Mucosa of stomach (tissue), 1 donor: ENCODE measurements around the gene LRMDA.

Experiments used
- H3K27me3 ChIP-seq: one replicate; pipeline ENCODE4 v1.7.0; 2013; ENCODE audit warnings: mild to moderate bottlenecking, low read length; ENCODE audit not compliant: control insufficient read depth, insufficient read depth
- H3K36me3 ChIP-seq: one replicate; pipeline ENCODE4 v1.7.0; 2013; ENCODE audit warnings: low read length; ENCODE audit not compliant: control insufficient read depth, insufficient read depth
- H3K4me1 ChIP-seq: one replicate; pipeline ENCODE4 v1.7.0; 2013; ENCODE audit warnings: mild to moderate bottlenecking, low read length; ENCODE audit not compliant: control insufficient read depth, insufficient read depth
- H3K4me3 ChIP-seq: one replicate; pipeline ENCODE4 v1.7.0; 2013; ENCODE audit warnings: low read length
- H3K9ac ChIP-seq: one replicate; pipeline ENCODE4 v1.7.0; 2013; ENCODE audit warnings: mild to moderate bottlenecking, low read length, moderate library complexity
- H3K9me3 ChIP-seq: one replicate; pipeline ENCODE4 v1.7.0; 2013; ENCODE audit warnings: mild to moderate bottlenecking, low read length, moderate library complexity; ENCODE audit not compliant: control insufficient read depth
- donor health status: Pancreatic carcinoma.

The LRMDA gene

DNA sequence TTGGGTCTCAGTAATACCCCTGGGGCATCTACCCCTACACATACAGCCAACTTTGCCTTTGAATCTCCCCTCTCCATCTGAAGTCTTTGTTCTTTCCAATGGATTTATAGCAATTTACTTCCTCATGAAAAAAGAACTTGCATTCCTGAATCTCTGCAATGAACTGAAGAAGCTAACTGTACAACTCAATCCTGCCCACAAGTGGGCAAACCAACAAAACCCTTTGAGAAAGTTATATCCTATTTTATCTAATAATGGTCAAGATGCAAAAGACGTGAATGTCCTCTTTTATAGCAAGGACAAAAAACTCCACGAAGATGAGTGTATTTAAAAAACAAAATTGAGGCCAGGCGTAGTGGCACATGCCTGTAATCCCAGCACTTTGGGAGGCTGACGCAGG lies 991.3 kb downstream of the LRMDA start:
- H3K36me3 ChIP-seq, result no peaks in the 10 kb centered on the region
- no peak overlapping the region for H3K9ac ChIP-seq
- H3K27me3 ChIP-seq, result no peaks in the 10 kb centered on the region
- no peak overlapping the region for H3K4me3 ChIP-seq
- H3K4me1 ChIP-seq, result no peaks in the 10 kb centered on the region
- no peaks in the 10 kb centered on the region for H3K9me3 ChIP-seq

DNA sequence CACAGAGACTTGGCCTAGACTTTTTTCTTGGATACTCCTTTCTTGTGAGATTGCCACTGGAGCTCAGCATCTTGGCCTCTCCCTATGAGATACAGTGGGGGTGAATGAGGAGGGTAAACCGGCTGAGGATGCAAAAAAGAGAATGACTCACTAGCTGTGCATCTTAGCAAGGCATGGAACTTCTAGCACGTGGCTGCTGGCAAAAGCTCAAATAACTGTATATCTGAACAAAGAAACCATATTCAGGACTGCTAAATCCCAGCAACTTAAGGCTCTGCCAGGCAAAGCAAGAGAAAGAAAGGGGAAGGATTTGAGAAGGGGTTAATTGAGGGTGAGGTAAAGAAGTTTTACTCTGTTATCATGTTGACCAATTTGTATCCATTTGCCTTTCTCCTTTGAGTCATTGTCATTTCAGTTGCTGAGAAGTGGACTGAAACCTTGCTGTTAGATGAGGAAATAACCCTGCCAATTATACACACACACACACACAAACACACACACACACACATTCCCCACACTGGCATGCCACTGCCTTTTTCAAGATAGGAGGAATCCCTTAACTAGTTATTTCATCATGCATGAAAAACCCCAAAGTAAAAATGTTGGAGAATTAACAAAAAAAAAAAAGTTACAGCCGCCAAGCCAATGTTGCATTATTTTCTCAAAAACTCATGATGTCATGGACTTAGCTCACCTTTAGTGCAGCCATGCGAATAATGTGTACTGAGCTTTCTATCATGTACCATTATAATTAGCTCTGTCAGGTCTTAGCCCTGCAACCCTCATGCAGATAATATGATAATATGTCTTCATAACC lies 997.3 kb downstream of the LRMDA start:
- Histone ChIP-seq H3K36me3 (no peaks in the 10 kb centered on the region), H3K4me1 (peaks cover 6% of the 10 kb centered on the region), H3K27me3 (no peaks in the 10 kb centered on the region), H3K9me3 (no peaks in the 10 kb centered on the region), H3K9ac (no peak overlapping the region), H3K4me3 (no peak overlapping the region)

DNA sequence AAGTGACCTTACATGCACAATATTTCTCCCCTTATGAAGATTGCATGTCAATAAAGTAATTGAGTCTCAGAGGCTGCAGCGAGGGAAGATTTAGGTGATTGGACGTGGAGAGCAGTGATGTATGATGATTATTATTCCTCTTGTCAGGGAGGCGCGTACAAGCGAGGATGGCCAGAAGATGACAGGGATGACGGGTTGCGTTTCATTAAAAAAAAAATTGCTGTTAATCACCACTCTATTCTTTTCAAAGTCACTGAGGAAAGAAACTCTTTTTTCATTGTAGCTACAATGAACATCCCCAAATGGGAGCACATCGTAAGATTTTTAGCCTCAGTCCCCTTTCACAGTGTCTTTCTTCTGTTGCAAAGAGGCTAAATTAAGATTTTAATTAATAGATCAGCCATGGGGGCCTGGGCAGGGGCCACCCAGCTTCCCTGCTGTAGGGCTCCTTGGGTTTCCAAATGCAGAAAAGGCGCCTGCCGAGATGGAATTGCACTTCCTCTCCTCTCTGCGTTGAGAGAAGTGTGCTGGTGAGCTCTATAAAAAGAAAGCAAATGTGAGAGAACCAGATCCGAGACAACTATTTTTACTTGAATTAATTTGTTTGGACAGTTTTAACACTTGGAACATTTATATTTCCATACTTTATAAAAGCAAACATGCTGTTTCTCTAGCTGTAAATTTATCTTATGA lies 998.1 kb downstream of the LRMDA start:
- Histone ChIP-seq H3K4me3 (no peak overlapping the region), H3K4me1 (peaks cover 6% of the 10 kb centered on the region), H3K9ac (no peak overlapping the region), H3K9me3 (no peaks in the 10 kb centered on the region), H3K27me3 (no peaks in the 10 kb centered on the region), H3K36me3 (no peaks in the 10 kb centered on the region)

DNA sequence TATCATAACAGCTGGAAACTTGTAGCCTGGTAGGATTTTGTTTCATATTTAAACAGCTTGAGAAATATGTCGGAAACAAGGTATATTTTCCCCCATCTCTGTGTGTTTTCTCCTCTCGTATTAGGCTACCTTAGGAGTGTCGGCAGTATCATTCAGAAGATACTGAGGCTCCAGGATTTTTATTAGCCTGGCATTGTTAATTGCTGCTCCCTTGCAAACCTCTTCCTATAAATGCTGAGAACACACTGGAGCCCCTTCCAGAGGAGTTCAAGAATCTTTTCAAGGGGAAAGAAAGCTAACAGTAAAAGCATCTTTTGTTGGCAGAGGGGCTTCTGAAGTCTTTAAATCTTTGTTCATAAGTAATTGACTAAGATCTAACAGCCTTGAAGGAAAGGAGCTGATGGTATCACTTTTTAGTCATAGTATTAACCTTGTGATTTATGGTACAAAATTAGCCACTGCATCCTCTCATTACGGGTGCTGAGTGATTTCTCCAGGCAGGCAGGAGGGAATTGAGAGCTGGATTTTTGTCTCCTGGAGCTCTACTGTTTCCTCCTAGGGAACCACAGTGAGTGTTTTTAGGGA lies 998.7 kb downstream of the LRMDA start:
- Histone ChIP-seq H3K9ac (no peak overlapping the region), H3K36me3 (no peaks in the 10 kb centered on the region), H3K27me3 (no peaks in the 10 kb centered on the region), H3K4me1 (peaks cover 6% of the 10 kb centered on the region), H3K9me3 (no peaks in the 10 kb centered on the region), H3K4me3 (no peak overlapping the region)

- Histone ChIP-seq H3K9ac (no peak overlapping the region), H3K27me3 (no peaks in the 10 kb centered on the region), H3K4me3 (no peak overlapping the region), H3K36me3 (no peaks in the 10 kb centered on the region), H3K4me1 (peaks cover 6% of the 10 kb centered on the region), H3K9me3 (no peaks in the 10 kb centered on the region)
Observed at GRCh38 chr10:76432016-76433012, 1000.9 kb downstream of the LRMDA start.

- Histone ChIP-seq H3K4me1 (peaks cover 6% of the 10 kb centered on the region), H3K27me3 (no peaks in the 10 kb centered on the region), H3K4me3 (no peak overlapping the region), H3K36me3 (no peaks in the 10 kb centered on the region), H3K9ac (no peak overlapping the region), H3K9me3 (no peaks in the 10 kb centered on the region)
Observed at GRCh38 chr10:76433161-76434005, 1002.0 kb downstream of the LRMDA start.

- Histone ChIP-seq H3K4me3 (no peak overlapping the region), H3K36me3 (no peaks in the 10 kb centered on the region), H3K4me1 (peaks cover 6% of the 10 kb centered on the region), H3K27me3 (no peaks in the 10 kb centered on the region), H3K9ac (no peak overlapping the region), H3K9me3 (no peaks in the 10 kb centered on the region)
Observed at GRCh38 chr10:76435157-76435556, 1003.7 kb downstream of the LRMDA start.

GRCh38 chr10:76436401-76436811 lies 1005.0 kb downstream of the LRMDA start:
- Histone ChIP-seq H3K4me3 (no peak overlapping the region), H3K4me1 (peaks cover 6% of the 10 kb centered on the region)

GRCh38 chr10:76436981-76437380 lies 1005.6 kb downstream of the LRMDA start:
- no peak overlapping the region for H3K4me3 ChIP-seq
- no peak overlapping the region for H3K9ac ChIP-seq
- no peaks in the 10 kb centered on the region for H3K36me3 ChIP-seq
- H3K4me1 ChIP-seq, result peaks cover 6% of the 10 kb centered on the region
- H3K9me3 ChIP-seq, result no peaks in the 10 kb centered on the region
- H3K27me3 ChIP-seq, result no peaks in the 10 kb centered on the region

More at GRCh38 chr10:76436401-76436811, 1005.0 kb downstream of the LRMDA start:
- Histone ChIP-seq H3K9ac (no peak overlapping the region), H3K36me3 (no peaks in the 10 kb centered on the region), H3K27me3 (no peaks in the 10 kb centered on the region), H3K9me3 (no peaks in the 10 kb centered on the region)

- H3K4me3 ChIP-seq, result no peak overlapping the region
- peaks cover 3% of the 10 kb centered on the region for H3K4me1 ChIP-seq
- no peaks in the 10 kb centered on the region for H3K36me3 ChIP-seq
- no peak overlapping the region for H3K9ac ChIP-seq
- no peaks in the 10 kb centered on the region for H3K27me3 ChIP-seq
- no peaks in the 10 kb centered on the region for H3K9me3 ChIP-seq
Observed at GRCh38 chr10:76440426-76440825, 1009.0 kb downstream of the LRMDA start.

- H3K4me1 ChIP-seq, result peaks cover 3% of the 10 kb centered on the region
- no peak overlapping the region for H3K9ac ChIP-seq
- no peaks in the 10 kb centered on the region for H3K27me3 ChIP-seq
- no peak overlapping the region for H3K4me3 ChIP-seq
- no peaks in the 10 kb centered on the region for H3K9me3 ChIP-seq
- no peaks in the 10 kb centered on the region for H3K36me3 ChIP-seq
Observed at GRCh38 chr10:76442113-76442512, 1010.7 kb downstream of the LRMDA start.
